H1 (cell line): Measurements from ENCODE around the gene SLC2A5. TPM values are rescaled to one million over a fixed set of nuclear protein-coding genes. Genes with fewer than 3 reads are reported as not detected.

Experiments used
- CTCF ChIA-PET: fragments of 300-600 bp; sonication (Branson Sonifier 250); formaldehyde crosslinking; loops from one replicate; lab custom pipeline; 2021; ENCODE audit not compliant: partially characterized antibody; lab: Charles Lee
- POLR2A ChIA-PET: fragments of 300-600 bp; sonication (Branson Sonifier 250); formaldehyde crosslinking; loops from one replicate; lab custom pipeline; 2021; ENCODE audit warnings: inconsistent platforms; ENCODE audit not compliant: partially characterized antibody; lab: Charles Lee
- DNase-seq, 2 experiments: peaks; one replicate each; pipeline versions ENCODE4 v3.0.0 to v3.0.0-alpha.2; 2010 to 2022; ENCODE audit warnings: low spot score in 2 of 2, low read depth in 1 of 2, mixed read lengths in 1 of 2
- FAIRE-seq: peaks from 2 replicates; lab custom pipeline; 2011; peaks lifted over from hg19 to GRCh38; lab: Jason Lieb, UNC
- H2AFZ ChIP-seq: 2 replicates; pipeline ENCODE4 v1.8.1; 2012; ENCODE audit warnings: low read length, inconsistent platforms
- H2AK5ac ChIP-seq: 2 replicates; pipeline ENCODE4 v1.6.1; 2013; ENCODE audit warnings: low read depth, low read length
- H2BK120ac ChIP-seq: replicated peaks from 2 replicates; pipeline ENCODE3; 2013; ENCODE audit warnings: low read depth, low read length, inconsistent platforms
- H2BK12ac ChIP-seq: 2 replicates; pipeline ENCODE4 v1.6.1; 2013; ENCODE audit warnings: low read depth, low read length
- H2BK15ac ChIP-seq: 2 replicates; pipeline ENCODE4 v1.6.1; 2013; ENCODE audit warnings: low read length
- H2BK20ac ChIP-seq: 2 replicates; pipeline ENCODE4 v1.6.1; 2013; ENCODE audit warnings: low read length
- H2BK5ac ChIP-seq: 2 replicates; pipeline ENCODE4 v1.6.1; 2013; ENCODE audit warnings: low read depth, low read length
- H3K14ac ChIP-seq: 2 replicates; pipeline ENCODE4 v1.6.1; 2013; ENCODE audit warnings: inconsistent platforms; ENCODE audit not compliant: insufficient read length
- H3K18ac ChIP-seq: 2 replicates; pipeline ENCODE4 v1.6.1; 2013; ENCODE audit warnings: low read length; ENCODE audit errors: extremely low read depth
- H3K23ac ChIP-seq: 2 replicates; pipeline ENCODE4 v1.6.1; 2013; ENCODE audit warnings: inconsistent platforms; ENCODE audit not compliant: insufficient read length
- H3K23me2 ChIP-seq: 2 replicates; pipeline ENCODE4 v1.6.1; 2013; ENCODE audit warnings: low read depth, low read length
- H3K27ac ChIP-seq: 2 replicates; pipeline ENCODE4 v1.6.1; 2011; ENCODE audit warnings: low read depth, low read length, inconsistent platforms
- H3K27me3 ChIP-seq, 4 experiments: replicated peaks in 1 of 4; 1 replicate in 1 of 4; 2 replicates in 3 of 4; pipeline versions ENCODE4 v1.6.1 to v1.8.1; 2011 to 2013; ENCODE audit warnings: low read length in 3 of 4, mild to moderate bottlenecking in 3 of 4, inconsistent platforms in 2 of 4, mixed read lengths in 2 of 4, moderate library complexity in 1 of 4; ENCODE audit not compliant: control insufficient read depth in 3 of 4, insufficient read depth in 3 of 4; ENCODE audit errors: extremely low read depth in 1 of 4
- H3K36me3 ChIP-seq, 4 experiments: 2 replicates each; pipeline versions ENCODE4 v1.6.1 to v1.8.1; 2011 to 2013; ENCODE audit warnings: mild to moderate bottlenecking in 4 of 4, low read length in 3 of 4, moderate library complexity in 2 of 4, control low read depth in 1 of 4, inconsistent platforms in 1 of 4; ENCODE audit not compliant: insufficient read depth in 4 of 4, control insufficient read depth in 2 of 4
- H3K4ac ChIP-seq: replicated peaks from 2 replicates; pipeline ENCODE3; 2013; ENCODE audit warnings: low read length, low read depth, mixed read lengths, inconsistent platforms; ENCODE audit not compliant: insufficient read length
- H3K4me1 ChIP-seq, 4 experiments: replicated peaks in 1 of 4; 1 replicate in 1 of 4; 2 replicates in 3 of 4; pipeline versions ENCODE4 v1.6.1 to v1.8.1; 2011 to 2013; ENCODE audit warnings: low read length in 3 of 4, inconsistent platforms in 2 of 4, mixed read lengths in 1 of 4; ENCODE audit not compliant: insufficient read depth in 4 of 4, control insufficient read depth in 3 of 4
- H3K4me2 ChIP-seq, 2 experiments: 2 replicates each; pipeline versions ENCODE4 v1.6.1 to v1.8.1; 2011 to 2013; ENCODE audit warnings: low read depth in 2 of 2, low read length in 2 of 2, control low read depth in 1 of 2, inconsistent platforms in 1 of 2, mild to moderate bottlenecking in 1 of 2; ENCODE audit not compliant: insufficient read depth in 1 of 2
- H3K4me3 ChIP-seq, 4 experiments: fragments of 200-600, 300-600 bp in 1 of 4; sonication (generic), shearing (Covaris generic), sonication (Bioruptor Twin) in 1 of 4; 2 replicates each; pipeline versions ENCODE4 v1.5.1 to v1.8.1; 2011 to 2016; ENCODE audit warnings: low read length in 4 of 4, low read depth in 3 of 4, control low read depth in 2 of 4, inconsistent platforms in 2 of 4, mild to moderate bottlenecking in 2 of 4, mixed read lengths in 1 of 4, moderate library complexity in 1 of 4; ENCODE audit not compliant: insufficient read depth in 2 of 4; ENCODE audit errors: extremely low read depth in 1 of 4
- H3K56ac ChIP-seq: replicated peaks from 2 replicates; pipeline ENCODE3; 2013; ENCODE audit warnings: low read depth, mild to moderate bottlenecking, mixed read lengths, low read length, inconsistent platforms; ENCODE audit not compliant: insufficient read length
- H3K79me1 ChIP-seq: 2 replicates; pipeline ENCODE4 v1.6.1; 2013; ENCODE audit warnings: low read depth, low read length, control low read depth
- H3K79me2 ChIP-seq, 2 experiments: 2 replicates each; pipeline versions ENCODE4 v1.6.1 to v1.8.1; 2012 to 2013; ENCODE audit warnings: low read length in 2 of 2, mild to moderate bottlenecking in 2 of 2, inconsistent platforms in 1 of 2; ENCODE audit not compliant: insufficient read depth in 2 of 2, control insufficient read depth in 1 of 2
- H3K9ac ChIP-seq, 4 experiments: replicated peaks in 1 of 4; 1 replicate in 1 of 4; 2 replicates in 3 of 4; pipeline versions ENCODE4 v1.6.1 to v1.8.1; 2011 to 2013; ENCODE audit warnings: low read depth in 3 of 4, low read length in 3 of 4, control low read depth in 2 of 4, mild to moderate bottlenecking in 2 of 4, moderate library complexity in 2 of 4, inconsistent platforms in 1 of 4; ENCODE audit errors: extremely low read depth in 1 of 4
- H3K9me3 ChIP-seq, 2 experiments: 2 replicates each; pipeline versions ENCODE4 v1.6.1 to v1.8.1; 2012 to 2013; ENCODE audit warnings: mild to moderate bottlenecking in 2 of 2, moderate library complexity in 2 of 2, control low read depth in 1 of 2, inconsistent platforms in 1 of 2, low read depth in 1 of 2, low read length in 1 of 2, mixed read lengths in 1 of 2; ENCODE audit not compliant: insufficient read depth in 2 of 2
- H4K20me1 ChIP-seq, 2 experiments: replicated peaks in 1 of 2; 2 replicates each; pipeline versions ENCODE3 to v1.8.1; 2011 to 2013; ENCODE audit warnings: inconsistent platforms in 2 of 2, low read length in 2 of 2, mild to moderate bottlenecking in 1 of 2; ENCODE audit not compliant: insufficient read depth in 2 of 2, control insufficient read depth in 1 of 2
- H4K5ac ChIP-seq: 2 replicates; pipeline ENCODE4 v1.6.1; 2013; ENCODE audit warnings: low read length, low read depth, mixed read lengths, inconsistent platforms; ENCODE audit not compliant: insufficient read length
- H4K8ac ChIP-seq: 2 replicates; pipeline ENCODE4 v1.8.0; 2013; ENCODE audit warnings: mild to moderate bottlenecking, moderate library complexity, low read length, inconsistent platforms; ENCODE audit not compliant: insufficient read depth; ENCODE audit errors: extremely low read depth
- H4K91ac ChIP-seq: replicated peaks from 2 replicates; pipeline ENCODE3; 2013; ENCODE audit warnings: low read length, mixed read lengths, inconsistent platforms; ENCODE audit not compliant: insufficient read length
- CBX5 ChIP-seq: fragments of 300-800, 300-1000 bp; sonication (generic); IDR thresholded peaks from 2 replicates; pipeline ENCODE4 v1.7.1; 2016; ENCODE audit warnings: antibody characterized with exemption, low read length, low read depth
- CBX8 ChIP-seq: fragments of 300-800, 300-1000 bp; sonication (generic); IDR thresholded peaks from 2 replicates; pipeline ENCODE4 v1.7.1; 2016; ENCODE audit warnings: low read depth, low read length, borderline replicate concordance
- CTBP2 ChIP-seq: IDR thresholded peaks from 2 replicates; pipeline ENCODE4 v1.7.0; 2011; ENCODE audit warnings: borderline replicate concordance, mild to moderate bottlenecking, moderate library complexity, mixed read lengths, low read length; ENCODE audit not compliant: insufficient read depth, insufficient read length
- GTF2F1 ChIP-seq: IDR thresholded peaks from 2 replicates; pipeline ENCODE4 v1.6.1; 2012; ENCODE audit warnings: low read depth, low read length, improper control_type of control experiment, borderline replicate concordance
- JUND ChIP-seq: IDR thresholded peaks from 2 replicates; pipeline ENCODE4 v1.6.1; 2011; ENCODE audit warnings: mild to moderate bottlenecking, improper control_type of control experiment, low read length
- KDM1A ChIP-seq: fragments of 200-600, 300-600 bp; sonication (generic); IDR thresholded peaks from 2 replicates; pipeline ENCODE4 v1.7.1; 2016; ENCODE audit warnings: mild to moderate bottlenecking, low read length, borderline replicate concordance
- RFX5 ChIP-seq: IDR thresholded peaks from 2 replicates; pipeline ENCODE4 v1.6.1; 2011; ENCODE audit warnings: low read depth, low read length, improper control_type of control experiment, borderline replicate concordance
- RXRA ChIP-seq: IDR thresholded peaks from 2 replicates; pipeline ENCODE4 v1.6.1; 2011; ENCODE audit warnings: low read depth, mild to moderate bottlenecking, low read length, moderate library complexity; ENCODE audit not compliant: insufficient read depth
- WGBS, 2 experiments: shearing (Covaris generic) in 1 of 2; methylation state at CpG; one replicate each; pipeline versions ENCODE4 v1.1.6 to v1.1.7; 2013 to 2015; ENCODE audit warnings: low lambda C conversion rate in 2 of 2, mixed read lengths in 2 of 2, inconsistent platforms in 1 of 2, low coverage in 1 of 2, missing lambda C conversion rate in 1 of 2; ENCODE audit not compliant: insufficient replicate concordance in 2 of 2, insufficient coverage in 1 of 2, insufficient read length in 1 of 2; ENCODE audit errors: extremely low coverage in 1 of 2, missing lambda C conversion rate in 1 of 2; 5-methylcytosine and 5-hydroxymethylcytosine counted together
- polyA plus RNA-seq, 7 experiments: library from polyadenylated mRNA; depleted of rRNA in 3 of 7; stranded (reverse) in 5 of 7; unstranded in 2 of 7; fragments of >200 nt in 5 of 7; fragments of 200-250 nt in 2 of 7; gene quantifications; 1 replicate in 5 of 7; 2 replicates in 1 of 7; 4 replicates in 1 of 7; pipeline versions ENCODE4 v1.2.1 to v1.2.3, GENCODE V29; 2011 to 2013; ENCODE audit warnings: missing spikeins in 2 of 7, mixed read lengths in 2 of 7
- total RNA-seq: library from RNA; stranded (reverse); fragmentation: NEBNext Ultra II Directional; extraction: Animal tissue kit (Norgen Biotek cat#: 25700); gene quantifications from 2 replicates; pipeline ENCODE4 v1.2.1, GENCODE V29; 2021

The SLC2A5 gene
- total and polyA plus RNA-seq, 2 of the 8 experiments (the other 6 are each of a cell fraction or from before 2014, with no cell fraction given): 0.12 TPM; not detected in 1

- Histone ChIP-seq H3K36me3 (no peaks in the 10 kb centered on the region), H2BK5ac (no peak overlapping the region), H3K27ac (no peak overlapping the region), H2BK15ac (no peak overlapping the region), H3K4me3 (no peak overlapping the region), H3K9ac (no peak overlapping the region), H3K4ac (peak overlapping the region; percentile 53), H2BK120ac (no peak overlapping the region), H3K4me2 (no peak overlapping the region), H4K8ac (no peak overlapping the region), H3K23me2 (no peaks in the 10 kb centered on the region), H4K5ac (no peak overlapping the region), H2AK5ac (no peak overlapping the region), H3K79me2 (no peaks in the 10 kb centered on the region), H4K20me1 (no peaks in the 10 kb centered on the region), H2AFZ (no peak overlapping the region), H3K9me3 (peaks cover 12 to 14% of the 10 kb centered on the region in 2 experiments; a peak in 3 of 4 replicates), H3K14ac (no peak overlapping the region), H2BK12ac (no peak overlapping the region), H3K4me1 (peaks cover 0 to 2% (median 0%) of the 10 kb centered on the region in 4 experiments; a peak in 3 of 7 replicates), H3K18ac (no peak overlapping the region), H3K79me1 (no peaks in the 10 kb centered on the region), H4K91ac (peak overlapping the region; percentile 91), H3K56ac (no peak overlapping the region), H3K23ac (no peak overlapping the region), H2BK20ac (no peak overlapping the region), H3K27me3 (no peaks in the 10 kb centered on the region)
- CTCF ChIA-PET: interaction anchor here (0.7 to 13.9 kb wide), 26 partner anchors 7 to 289 kb away, joined by 3 to 156 read pairs (median 4); partner anchors contain the start of gene SLC2A7
- WGBS, 2 experiments: 86% methylated on average over 8 of the region's 8 CpGs; no CpG with 5 or more reads in 1 of the 2 experiments
- DNase-seq (no peak), FAIRE-seq (no peak)
- POLR2A ChIA-PET: interaction anchor here (0.6 to 4.0 kb wide), 3 partner anchors 91 to 100 kb away, joined by 4 to 26 read pairs (median 7); no protein-coding TSS in a partner anchor
- TF ChIP-seq CTBP2: no peak
- no peak for TF ChIP-seq KDM1A
- no peak for TF ChIP-seq RXRA
- TF ChIP-seq CBX5: no peak
- TF ChIP-seq JUND: no peak
- no peak for TF ChIP-seq GTF2F1
- no peak for TF ChIP-seq RFX5
- no peak for TF ChIP-seq CBX8
Observed at GRCh38 chr1:9100471-9101043, 31.1 kb upstream of the SLC2A5 start.
